ENCODE data around the gene UACA.
A peak's percentile ranks its signal among the peaks of the same experiment; 100 is the strongest.
"Not testable (repeated sequence)": the region's sequence is repeated elsewhere in the genome, so short reads cannot be mapped to it uniquely, and the experiment has no call there.

Gene UACA, protein sequence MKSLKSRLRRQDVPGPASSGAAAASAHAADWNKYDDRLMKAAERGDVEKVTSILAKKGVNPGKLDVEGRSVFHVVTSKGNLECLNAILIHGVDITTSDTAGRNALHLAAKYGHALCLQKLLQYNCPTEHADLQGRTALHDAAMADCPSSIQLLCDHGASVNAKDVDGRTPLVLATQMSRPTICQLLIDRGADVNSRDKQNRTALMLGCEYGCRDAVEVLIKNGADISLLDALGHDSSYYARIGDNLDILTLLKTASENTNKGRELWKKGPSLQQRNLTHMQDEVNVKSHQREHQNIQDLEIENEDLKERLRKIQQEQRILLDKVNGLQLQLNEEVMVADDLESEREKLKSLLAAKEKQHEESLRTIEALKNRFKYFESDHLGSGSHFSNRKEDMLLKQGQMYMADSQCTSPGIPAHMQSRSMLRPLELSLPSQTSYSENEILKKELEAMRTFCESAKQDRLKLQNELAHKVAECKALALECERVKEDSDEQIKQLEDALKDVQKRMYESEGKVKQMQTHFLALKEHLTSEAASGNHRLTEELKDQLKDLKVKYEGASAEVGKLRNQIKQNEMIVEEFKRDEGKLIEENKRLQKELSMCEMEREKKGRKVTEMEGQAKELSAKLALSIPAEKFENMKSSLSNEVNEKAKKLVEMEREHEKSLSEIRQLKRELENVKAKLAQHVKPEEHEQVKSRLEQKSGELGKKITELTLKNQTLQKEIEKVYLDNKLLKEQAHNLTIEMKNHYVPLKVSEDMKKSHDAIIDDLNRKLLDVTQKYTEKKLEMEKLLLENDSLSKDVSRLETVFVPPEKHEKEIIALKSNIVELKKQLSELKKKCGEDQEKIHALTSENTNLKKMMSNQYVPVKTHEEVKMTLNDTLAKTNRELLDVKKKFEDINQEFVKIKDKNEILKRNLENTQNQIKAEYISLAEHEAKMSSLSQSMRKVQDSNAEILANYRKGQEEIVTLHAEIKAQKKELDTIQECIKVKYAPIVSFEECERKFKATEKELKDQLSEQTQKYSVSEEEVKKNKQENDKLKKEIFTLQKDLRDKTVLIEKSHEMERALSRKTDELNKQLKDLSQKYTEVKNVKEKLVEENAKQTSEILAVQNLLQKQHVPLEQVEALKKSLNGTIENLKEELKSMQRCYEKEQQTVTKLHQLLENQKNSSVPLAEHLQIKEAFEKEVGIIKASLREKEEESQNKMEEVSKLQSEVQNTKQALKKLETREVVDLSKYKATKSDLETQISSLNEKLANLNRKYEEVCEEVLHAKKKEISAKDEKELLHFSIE (N-terminal part only)

DNA sequence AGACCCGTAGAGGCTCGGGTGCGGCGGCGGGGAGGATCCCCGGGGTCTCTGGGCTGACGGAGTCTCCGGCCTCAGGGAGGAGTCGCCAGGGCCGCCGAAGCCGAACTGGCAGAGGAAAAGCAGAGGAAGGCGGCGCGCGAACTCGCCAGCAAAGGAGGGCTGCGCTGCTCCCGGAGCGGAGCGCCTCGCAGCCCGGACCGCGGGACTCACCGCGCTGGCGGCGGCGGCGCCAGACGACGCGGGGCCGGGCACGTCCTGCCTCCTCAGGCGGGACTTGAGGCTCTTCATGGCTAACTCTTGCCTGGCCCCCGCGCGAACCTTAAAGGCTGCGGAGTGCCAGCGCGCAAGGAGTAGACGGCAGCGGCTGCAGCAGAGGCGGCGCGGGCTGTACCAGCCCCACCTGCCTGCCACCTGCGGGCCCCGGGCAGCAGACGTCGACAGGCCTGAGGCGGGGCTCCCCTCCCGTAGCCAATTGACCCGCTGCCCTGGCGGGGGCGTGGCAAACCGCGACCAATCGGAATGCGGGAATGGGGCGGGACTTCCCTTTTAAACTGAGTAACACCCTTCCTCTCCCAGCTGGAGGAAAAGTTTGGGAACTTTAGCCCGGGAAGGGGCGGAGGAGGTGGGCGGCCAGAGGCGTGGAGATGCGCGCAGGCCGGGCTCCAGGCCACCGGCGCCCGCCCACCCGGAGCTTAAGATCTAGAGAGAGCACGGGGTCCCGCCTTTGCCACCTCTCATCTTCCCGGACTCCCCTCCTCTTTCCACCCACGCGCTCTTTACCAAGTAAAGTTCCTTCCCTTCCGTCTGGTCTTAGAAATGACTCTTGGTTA is at the start of gene UACA:
UACA (minus strand) TSS at position 439 of the 830 bp plus-strand sequence; CDS start at position 288, 151 bp downstream.
- DNase-seq = peak; percentile 78

DNA sequence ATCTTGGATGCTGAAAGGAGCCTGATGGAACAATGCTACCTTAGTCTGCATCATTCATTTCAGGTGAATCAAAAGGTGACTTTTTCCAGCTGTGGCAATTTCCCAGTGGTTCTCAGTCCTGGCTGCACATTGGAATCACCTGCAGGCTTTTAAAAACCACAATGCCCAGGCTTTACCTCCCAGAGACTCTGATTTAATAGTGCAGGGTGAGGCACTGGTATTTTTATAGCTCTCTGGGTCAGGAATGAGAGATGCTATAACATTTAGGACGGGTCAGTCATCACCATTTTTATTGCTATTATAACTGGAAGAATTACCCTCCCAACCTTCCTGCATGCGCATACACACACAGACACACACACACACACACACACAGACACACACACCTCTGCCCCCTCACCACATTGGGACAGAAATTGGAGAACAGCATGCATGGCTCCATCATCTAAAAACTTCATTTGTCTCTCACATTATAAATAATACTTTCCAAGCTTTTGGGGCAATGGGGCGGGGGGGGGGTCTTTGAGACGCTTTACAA is 49.5 kb upstream of the UACA start:
- no peak for DNase-seq

DNA sequence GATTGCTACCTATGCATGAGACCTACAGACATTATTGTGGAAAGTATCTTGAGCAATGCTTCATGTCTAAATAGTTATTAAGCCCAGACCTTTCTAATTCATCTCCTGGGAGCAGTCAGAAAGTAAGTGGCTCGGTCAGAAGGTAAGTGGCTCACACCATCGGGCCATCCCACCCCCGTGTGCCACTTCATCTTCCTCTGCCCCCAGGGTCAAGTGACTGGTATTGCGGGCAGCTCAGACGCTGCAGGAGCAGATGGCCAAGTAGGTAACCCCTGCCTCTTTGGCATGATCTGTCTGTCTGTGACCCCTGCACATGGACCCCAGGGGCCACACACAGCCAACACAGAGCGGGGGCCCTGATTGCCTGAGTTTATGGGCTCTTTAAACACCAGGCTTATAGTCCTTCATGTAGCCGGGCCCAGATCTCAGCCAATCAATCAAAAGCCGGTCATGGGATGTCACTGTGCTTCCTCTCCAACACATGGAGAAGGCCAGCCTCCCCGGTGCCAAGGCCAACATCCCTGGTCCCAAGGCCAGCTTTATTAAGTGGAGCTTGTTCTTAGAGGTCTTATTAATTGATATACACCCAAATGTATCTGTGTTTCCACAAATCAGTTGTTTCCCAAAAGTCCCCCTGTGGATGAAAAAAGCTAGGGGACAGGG is 47.7 kb upstream of the UACA start:
- no peak for DNase-seq

DNA sequence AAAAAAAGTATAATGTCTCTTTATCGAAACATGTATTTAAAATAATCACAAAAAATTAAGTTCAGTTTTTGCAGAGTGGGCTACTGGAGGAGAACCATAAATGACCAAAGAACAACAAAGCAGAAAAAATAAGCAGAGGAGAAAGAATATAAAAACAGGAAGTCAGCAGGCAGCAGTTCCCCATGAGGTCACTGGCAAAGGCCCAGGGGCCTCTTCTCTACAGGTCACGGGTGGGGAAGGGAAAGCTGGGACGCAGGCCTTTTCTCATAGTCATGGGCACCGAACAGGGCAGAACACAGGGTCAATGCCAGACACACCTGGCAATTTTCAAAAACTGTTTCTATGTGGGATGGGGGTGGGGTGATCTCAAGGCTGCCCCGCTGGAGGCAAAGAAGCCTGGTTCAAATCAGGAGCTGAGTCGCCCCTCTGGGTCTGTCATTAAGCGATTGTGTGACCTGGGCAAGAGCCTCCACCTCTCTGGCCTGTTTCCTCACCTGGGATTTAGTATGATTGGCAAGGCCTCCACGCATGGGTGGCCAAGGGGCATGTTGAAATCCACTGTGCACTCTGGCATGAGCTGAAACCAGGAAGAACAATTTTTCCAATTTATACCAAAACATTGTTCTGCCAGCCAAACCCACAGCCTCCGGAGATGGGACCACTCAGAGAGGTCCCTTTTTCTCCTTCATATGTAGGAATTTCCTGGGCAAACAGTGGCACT is 43.8 kb upstream of the UACA start:
- peak; percentile 39 for DNase-seq

DNA sequence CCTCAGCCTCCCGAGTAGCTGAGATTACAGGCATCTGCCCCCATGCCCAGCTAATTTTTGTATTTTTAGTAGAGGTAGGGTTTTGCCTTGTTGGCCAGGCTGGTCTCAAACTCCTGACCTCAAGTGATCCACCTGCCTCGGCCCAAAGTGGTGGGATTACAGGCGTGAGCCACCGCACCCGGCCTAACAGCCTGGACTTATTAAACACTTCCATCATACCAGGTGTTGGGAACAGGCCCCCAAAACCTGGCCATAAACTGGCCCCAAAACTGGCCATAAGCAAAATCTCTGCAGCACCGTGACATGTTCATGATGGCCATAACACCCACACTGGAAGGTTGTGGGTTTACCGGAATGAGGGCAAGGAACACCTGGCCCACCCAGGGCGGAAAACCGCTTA is 41.0 kb upstream of the UACA start:
- not testable (repeated sequence) for DNase-seq

DNA sequence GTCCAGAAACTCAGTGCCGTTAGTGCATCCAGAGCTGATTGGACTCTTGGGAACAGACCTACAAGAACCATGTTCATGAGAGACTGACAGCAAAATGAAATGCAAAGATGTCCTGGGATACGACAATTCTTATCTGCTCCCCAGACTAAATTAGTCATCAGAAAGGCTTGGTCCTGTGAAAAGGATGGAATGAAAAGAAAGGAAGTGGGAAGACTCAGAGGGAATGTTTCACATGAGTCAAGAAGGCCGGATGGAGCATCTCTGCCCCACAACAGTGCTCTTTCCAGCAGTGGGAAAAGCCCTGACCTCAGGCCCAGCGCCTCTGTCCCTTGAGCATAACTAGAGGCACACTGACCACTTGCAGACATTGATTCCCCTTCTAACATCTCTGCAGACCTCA is 39.3 kb upstream of the UACA start:
- no peak for DNase-seq

DNA sequence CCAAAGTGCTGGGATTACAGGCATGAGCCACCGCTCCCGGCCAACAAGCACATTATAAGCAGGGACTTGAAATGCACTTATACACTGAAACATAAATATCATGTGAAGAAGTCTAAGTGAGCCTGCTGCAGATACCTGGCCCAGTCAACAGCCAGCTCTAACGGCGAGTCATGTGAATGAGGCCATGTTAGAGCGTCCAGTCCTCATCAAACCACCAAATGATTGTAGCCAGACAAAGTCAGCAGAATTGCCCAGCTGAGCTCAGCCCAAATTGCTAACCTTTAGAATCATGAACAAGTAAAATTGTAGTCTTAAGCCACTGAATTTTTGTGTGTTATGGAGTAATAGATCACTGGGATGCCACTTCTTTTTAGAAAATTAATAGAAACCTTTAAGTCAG is 37.8 kb upstream of the UACA start:
- no peak for DNase-seq

DNA sequence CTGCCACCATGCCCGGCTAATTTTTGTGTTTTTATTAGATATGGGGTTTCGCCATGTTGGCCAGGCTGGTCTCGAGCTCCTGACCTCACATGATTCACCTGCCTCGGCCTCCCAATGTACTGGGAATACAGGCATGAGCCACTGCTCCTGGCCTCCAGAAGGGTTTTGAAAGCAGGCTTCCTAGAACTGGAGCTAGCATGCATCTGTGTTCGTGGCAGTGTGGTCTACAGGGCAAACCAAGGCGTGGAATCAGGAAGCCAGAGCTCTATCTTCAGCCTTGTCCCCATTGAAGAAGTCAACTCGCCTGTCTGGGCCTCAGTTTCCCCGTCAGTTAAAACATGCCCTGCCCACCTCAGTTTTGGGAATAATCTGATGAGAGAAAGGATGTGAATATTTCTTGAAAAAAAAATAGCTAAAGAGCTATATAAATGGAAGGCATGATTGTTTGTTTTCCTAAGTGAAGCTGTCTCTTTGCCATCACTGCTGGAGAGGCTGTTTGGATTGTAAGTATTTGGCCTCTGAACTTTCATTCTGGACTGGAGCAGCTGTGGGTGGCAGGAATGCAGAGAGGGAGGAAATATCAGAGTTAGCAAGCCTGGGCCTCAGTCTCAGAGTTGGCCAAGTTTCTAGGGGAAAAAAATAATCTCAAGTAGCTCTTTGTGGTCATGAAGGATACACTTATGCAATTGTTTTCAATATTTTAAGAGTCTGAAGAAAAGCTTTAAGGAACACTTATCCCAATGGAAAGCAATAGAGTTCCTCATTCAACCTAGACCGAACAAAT is 36.5 kb upstream of the UACA start:
- DNase-seq = no peak

DNA sequence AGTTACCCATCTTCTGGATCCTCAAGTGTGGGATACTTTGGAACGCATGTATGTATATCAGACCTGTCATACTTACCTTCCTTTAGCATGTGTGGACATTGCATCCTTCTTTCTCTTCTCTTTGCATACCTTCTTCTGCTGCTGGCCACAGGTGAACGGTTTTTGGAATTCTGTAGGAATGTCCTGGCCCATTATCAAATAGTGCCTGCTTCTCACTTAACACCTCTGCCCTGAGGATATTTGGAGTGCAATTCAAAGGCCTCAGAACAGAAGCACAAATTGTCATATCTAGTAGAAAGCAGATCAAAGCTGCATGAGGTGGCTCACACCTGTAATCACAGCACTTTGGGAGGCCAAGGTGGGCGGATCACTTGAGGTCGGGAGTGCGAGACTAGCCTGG is 34.1 kb upstream of the UACA start:
- no peak for DNase-seq

DNA sequence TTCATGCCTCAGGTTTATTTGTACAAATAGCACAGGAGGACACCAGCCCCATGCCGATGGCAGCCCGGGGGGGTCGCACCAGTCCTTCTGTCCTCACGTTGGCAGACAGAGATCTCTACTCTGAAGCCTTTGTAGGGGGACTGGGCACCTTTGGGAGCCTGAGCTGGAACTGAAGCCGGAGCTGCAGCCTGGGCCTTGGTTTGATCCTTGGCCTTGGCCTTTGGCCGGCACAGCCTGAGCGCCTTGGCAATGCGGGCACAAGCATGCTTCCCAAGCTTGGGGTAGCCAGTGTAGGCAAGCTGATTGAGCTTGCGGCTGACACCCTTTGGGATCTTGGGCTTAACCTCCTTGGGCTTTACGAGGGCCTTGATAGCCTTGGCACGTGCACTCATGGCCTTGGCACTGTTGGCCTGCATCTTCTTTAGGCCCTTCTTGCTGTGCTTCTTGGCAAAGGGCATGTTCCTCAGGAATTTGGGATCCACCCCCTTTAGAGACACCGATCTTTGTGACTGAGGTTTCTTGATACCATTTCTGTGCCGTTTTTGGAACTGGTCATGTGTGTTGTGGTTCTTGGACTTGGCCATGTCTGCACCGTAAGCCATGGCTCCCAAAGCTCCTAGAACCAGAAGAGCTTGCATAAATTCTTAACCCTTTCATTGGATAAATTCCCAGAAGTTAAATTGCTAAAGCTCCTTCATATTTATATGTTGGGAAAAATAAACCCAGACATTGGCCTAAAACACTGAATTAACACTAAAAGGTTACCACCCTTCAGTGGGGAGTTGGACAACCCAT is 33.4 kb upstream of the UACA start:
- DNase-seq = no peak

DNA sequence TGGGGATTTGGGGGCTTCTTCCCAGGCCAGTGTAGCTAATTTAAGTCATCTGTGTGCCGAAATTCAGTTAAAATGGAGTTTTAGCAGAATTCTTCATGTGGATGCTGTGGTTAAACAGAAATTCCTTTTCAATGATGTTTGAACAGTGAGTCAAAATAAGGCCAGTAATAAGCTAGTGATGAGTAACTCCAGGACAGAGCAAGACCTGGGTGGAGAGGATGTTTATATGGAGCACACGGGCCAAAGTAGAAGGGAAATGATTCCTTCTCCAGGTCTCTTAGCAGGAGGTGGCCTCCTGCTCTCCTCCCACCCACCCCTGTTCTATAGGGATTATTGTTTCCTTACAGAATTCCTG is 31.9 kb upstream of the UACA start:
- no peak for DNase-seq

DNA sequence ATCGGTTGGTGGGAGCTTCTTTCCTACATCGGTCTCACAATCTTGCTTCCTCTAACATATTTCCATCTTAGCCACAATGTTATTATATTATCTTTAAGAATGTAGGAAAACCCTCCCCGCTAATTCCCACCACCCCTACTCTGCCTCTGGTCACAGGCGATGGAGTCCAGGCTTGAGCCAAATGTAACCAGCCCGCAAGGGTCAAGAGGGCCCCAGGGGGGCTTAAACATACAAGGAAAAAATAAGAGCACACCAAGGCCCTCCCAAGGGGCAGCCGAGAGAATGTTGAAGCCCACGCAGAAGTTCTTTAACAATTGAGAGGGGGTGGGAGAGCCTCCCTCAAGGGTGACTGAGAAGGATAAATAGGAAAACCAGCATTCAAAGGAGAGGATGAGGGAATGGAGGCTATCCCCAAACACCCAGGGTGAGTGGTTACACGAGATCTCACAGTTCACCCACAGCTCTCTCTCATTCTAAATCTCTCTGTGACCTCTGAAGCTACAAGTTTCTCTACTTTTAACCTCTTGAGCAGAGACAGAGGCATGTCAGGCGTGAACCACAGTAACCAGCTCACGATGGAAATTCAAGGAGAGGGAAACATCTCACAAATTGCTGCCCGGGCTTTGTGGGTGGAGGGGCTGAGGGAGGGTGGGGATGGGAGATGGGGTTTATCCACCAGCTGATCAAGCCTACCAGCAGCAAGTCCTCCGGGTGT is 31.4 kb upstream of the UACA start:
- no peak for DNase-seq

DNA sequence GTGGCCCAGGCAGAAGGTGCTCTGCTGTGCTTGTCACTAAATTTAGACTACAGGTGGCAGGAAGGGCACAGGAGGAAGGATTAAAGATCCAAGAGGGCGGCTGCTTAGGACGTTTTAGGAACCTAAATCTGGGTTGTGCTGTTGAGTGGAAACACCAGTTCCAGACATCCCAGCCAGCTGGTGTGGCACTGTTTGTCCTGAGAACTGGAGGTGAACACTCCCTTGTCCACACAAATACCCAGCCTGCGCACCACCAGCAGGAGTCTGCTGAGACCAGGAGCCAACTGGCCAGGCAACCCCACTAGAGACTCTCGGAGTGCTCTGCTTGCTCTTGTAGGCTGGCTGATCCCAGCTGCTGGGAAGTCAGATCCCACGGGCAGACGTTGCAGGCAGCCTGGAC is 30.3 kb upstream of the UACA start:
- DNase-seq = no peak

DNA sequence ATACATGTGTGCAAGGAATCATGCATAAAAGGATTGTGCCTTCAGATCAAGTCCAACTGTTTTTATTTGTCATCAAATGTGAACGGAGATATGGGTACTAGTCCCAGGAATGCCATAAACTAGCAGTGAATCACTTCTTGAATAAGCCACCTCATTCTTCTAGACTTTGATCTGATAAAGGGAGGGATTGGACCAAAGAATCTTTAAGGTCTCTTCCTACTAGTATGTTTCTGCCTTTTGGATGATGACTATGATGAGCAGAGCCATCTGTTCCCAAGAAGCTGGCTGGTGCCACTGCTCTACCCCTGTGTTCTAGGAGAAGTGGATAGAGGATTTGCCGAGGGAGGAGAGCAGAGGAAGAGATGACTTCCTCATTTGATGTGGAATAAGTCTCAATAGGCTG is 28.8 kb upstream of the UACA start:
- no peak for DNase-seq

DNA sequence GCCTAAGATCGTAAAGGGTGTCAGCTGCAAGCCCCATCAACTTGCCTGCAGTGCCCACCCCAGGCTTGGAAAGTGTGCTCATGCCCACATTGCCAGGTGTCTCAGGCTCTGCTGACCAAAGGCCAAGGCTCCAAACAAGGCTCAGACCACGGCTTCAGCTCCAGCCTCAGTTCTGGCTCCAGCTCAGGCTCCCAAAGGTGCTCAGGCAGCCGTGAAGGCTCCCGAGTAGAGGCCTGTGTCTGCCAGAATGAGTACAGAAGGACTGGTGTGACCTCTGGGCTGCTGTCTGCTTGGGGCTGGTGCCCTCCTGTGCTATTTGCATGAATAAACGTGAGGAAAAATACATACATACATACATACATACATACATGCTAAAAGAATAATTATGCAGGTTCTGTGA is 27.9 kb upstream of the UACA start:
- DNase-seq = no peak

DNA sequence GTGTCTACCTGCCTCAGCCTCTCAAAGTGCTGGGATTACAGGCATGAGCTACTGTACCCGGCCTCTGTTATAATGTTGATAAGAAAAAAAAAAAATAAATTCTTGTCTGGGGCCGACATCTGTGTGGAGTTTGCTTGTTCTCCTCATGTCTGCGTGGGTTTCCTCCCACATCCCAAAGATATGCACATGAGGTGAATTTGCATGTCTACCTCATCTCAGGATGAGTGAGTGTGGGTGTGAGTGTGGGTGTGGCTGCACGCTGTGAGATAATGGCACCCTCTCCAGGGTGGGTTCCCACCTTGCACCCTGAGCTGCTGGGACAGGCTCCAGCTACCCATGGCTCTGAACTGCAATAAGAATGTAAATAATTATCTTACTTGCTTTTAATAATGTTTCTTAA is 25.9 kb upstream of the UACA start:
- DNase-seq = no peak

DNA sequence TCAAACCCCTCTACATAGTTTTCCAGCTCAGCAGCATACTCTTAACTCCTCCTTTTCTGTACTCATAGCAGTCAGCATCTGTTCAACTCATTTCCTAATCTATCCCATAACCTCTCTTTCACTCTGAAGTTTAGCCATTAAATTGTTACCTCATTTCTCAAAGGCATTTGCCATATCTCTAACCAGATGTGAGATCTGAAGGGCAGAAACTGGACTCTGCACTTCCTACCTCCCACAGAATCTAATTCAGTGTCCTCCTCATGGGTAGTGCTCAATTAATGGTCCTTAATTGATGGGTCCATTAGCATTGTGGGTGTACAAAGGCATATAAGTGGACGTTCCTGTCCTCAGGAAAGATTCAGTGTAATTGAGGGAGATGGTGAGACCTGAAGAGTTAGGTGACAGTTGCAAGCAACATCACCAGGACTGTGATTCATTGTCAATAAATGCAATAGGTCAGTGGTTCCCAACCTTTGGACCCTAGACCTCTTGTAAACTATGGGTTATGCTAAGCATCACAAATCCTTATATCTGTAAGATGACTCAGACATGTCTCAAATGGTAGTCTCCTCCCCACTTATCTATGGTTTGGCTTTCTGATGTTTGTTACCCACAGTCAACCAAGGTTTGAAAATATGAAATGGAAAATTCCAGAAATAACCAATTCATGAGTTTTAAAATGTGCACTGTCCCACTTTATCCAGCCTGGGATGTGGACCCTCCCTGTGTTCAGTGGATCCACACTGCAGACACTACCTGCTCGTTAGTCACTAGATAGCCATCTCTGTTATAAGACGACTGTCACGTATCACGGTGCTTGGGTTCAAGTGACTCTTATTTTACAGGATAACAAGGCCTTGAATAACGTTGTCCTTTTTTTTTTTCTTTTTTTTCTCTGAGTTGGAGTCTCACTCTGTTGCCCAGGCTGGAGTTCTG is 25.0 kb upstream of the UACA start:
- DNase-seq = no peak

All from CD4-positive, alpha-beta T cell treated with Interleukin-15 for 1 hour (primary cell).